Epithelial cell of prostate (primary cell): Measurements from ENCODE around the gene MYOT.
A peak's percentile ranks its signal among the peaks of the same experiment; 100 is the strongest.

Experiments used
- DNase-seq: peaks from one replicate; pipeline ENCODE4 v3.0.0-alpha.2; 2011; ENCODE audit warnings: low read depth, low spot score
- H3K27ac ChIP-seq: fragments of 450-650 bp; 2 replicates; pipeline ENCODE4 v1.5.1; 2017; ENCODE audit warnings: mild to moderate bottlenecking

Gene MYOT

GRCh38 chr5:137894586-137894985, 26.9 kb downstream of the MYOT start:
- no peak for DNase-seq
- H3K27ac ChIP-seq, result no peak overlapping the region

GRCh38 chr5:137896560-137896959, 28.9 kb downstream of the MYOT start:
- H3K27ac ChIP-seq, result no peak overlapping the region
- no peak for DNase-seq

- no peak overlapping the region for H3K27ac ChIP-seq
- DNase-seq, result no peak
Observed at GRCh38 chr5:137899493-137899892, 31.8 kb downstream of the MYOT start.

GRCh38 chr5:137901011-137901817, 33.6 kb downstream of the MYOT start:
- no peak overlapping the region for H3K27ac ChIP-seq
- no peak for DNase-seq

- H3K27ac ChIP-seq, result no peak overlapping the region
- no peak for DNase-seq
Observed at GRCh38 chr5:137902408-137903133, 34.9 kb downstream of the MYOT start.

- no peak for DNase-seq
Observed at GRCh38 chr5:137914758-137915157, 47.1 kb downstream of the MYOT start.

GRCh38 chr5:137916923-137917322, 49.3 kb downstream of the MYOT start:
- no peak overlapping the region for H3K27ac ChIP-seq
- DNase-seq, result no peak

More at GRCh38 chr5:137914758-137915157, 47.1 kb downstream of the MYOT start:
- H3K27ac ChIP-seq, result no peak overlapping the region

- DNase-seq, result peak; percentile 24
- H3K27ac ChIP-seq, result no peak overlapping the region
Observed at GRCh38 chr5:137921931-137922330, 54.3 kb downstream of the MYOT start.

- no peak for DNase-seq
- no peak overlapping the region for H3K27ac ChIP-seq
Observed at GRCh38 chr5:137923856-137924255, 56.2 kb downstream of the MYOT start.

- H3K27ac ChIP-seq, result no peak overlapping the region
- DNase-seq, result no peak
Observed at GRCh38 chr5:137932800-137933199, 65.1 kb downstream of the MYOT start.

- no peak for DNase-seq
- H3K27ac ChIP-seq, result no peak overlapping the region
Observed at GRCh38 chr5:137933491-137933911, 65.8 kb downstream of the MYOT start.

GRCh38 chr5:137935190-137935589, 67.5 kb downstream of the MYOT start:
- no peak for DNase-seq
- no peak overlapping the region for H3K27ac ChIP-seq

GRCh38 chr5:137935694-137936093, 68.0 kb downstream of the MYOT start:
- H3K27ac ChIP-seq, result no peak overlapping the region
- DNase-seq, result no peak
